HCT116 (cell line): Measurements from ENCODE around the gene LCT. TPM values are rescaled to one million over a fixed set of nuclear protein-coding genes. Genes with fewer than 3 reads are reported as not detected.

Experiments used
- ATAC-seq: fragments of 200-7000 bp; cut with Tn5 transposase; 2 replicates; pipeline ENCODE4 v1.9.1; 2020; ENCODE audit warnings: mild to moderate bottlenecking, moderate library complexity
- BruUV-seq: library from RNA; stranded (reverse); fragments of 400-500 nt; replicated peaks from 2 replicates; lab custom pipeline; 2021; lab: Mats Ljungman, UMichigan
- CTCF ChIA-PET: fragments of 300-600 bp; sonication (Branson Sonifier 250); formaldehyde crosslinking; loops from one replicate; lab custom pipeline; 2021; ENCODE audit warnings: antibody characterized with exemption; lab: Charles Lee
- POLR2A ChIA-PET: fragments of 300-600, 350-600 bp; sonication (Branson Sonifier 250); formaldehyde crosslinking; loops from one replicate; lab custom pipeline; 2021; ENCODE audit warnings: antibody characterized with exemption; lab: Charles Lee
- RAD21 ChIA-PET, 2 experiments: fragments of 300-600 bp; sonication (Branson Sonifier 250); formaldehyde crosslinking; loops; one replicate each; lab custom pipeline; 2023; ENCODE audit warnings: low total read pairs in 2 of 2; ENCODE audit not compliant: uncharacterized antibody in 2 of 2, unreplicated experiment in 2 of 2, low non-redundant PET in 1 of 2; lab: Charles Lee
- DNase-seq: peaks from one replicate; pipeline ENCODE4 v3.0.0-alpha.2; 2010; ENCODE audit warnings: low read depth, low spot score
- H2AFZ ChIP-seq: fragments of 200-600 bp; shearing (Covaris generic), sonication (generic); 2 replicates; pipeline ENCODE4 v1.6.1; 2017; ENCODE audit warnings: low read depth, mixed run types, mixed read lengths, antibody characterized with exemption, low read length; ENCODE audit not compliant: poor library complexity, severe bottlenecking
- H3K27ac ChIP-seq: 2 replicates; pipeline ENCODE4 v1.5.1; 2012; ENCODE audit warnings: low read depth, low read length
- H3K27me3 ChIP-seq: fragments of 200-600 bp; sonication (generic); 2 replicates; pipeline ENCODE4 v1.6.1; 2016; ENCODE audit warnings: mixed run types, low read length, mixed read lengths; ENCODE audit not compliant: insufficient read depth
- H3K36me3 ChIP-seq, 2 experiments: fragments of 200-500 bp in 1 of 2; fragments of 200-600 bp in 1 of 2; sonication (Bioruptor generic) in 1 of 2; sonication (generic) in 1 of 2; 2 replicates each; pipeline versions ENCODE4 v1.5.1 to v1.6.1; 2014 to 2016; ENCODE audit warnings: low read length in 2 of 2, inconsistent platforms in 1 of 2, mixed read lengths in 1 of 2, mixed run types in 1 of 2; ENCODE audit not compliant: insufficient read depth in 2 of 2, control insufficient read depth in 1 of 2
- H3K4me1 ChIP-seq, 2 experiments: fragments of 200-600 bp in 1 of 2; sonication (generic) in 1 of 2; 2 replicates each; pipeline versions ENCODE4 v1.5.1 to v1.6.1; 2012 to 2017; ENCODE audit warnings: low read length in 2 of 2, inconsistent platforms in 1 of 2, mild to moderate bottlenecking in 1 of 2, mixed read lengths in 1 of 2, mixed run types in 1 of 2, moderate library complexity in 1 of 2; ENCODE audit not compliant: insufficient read depth in 2 of 2, control insufficient read depth in 1 of 2
- H3K4me2 ChIP-seq: fragments of 200-600 bp; sonication (generic); 2 replicates; pipeline ENCODE4 v1.6.1; 2017; ENCODE audit warnings: mixed run types, low read length, mixed read lengths
- H3K4me3 ChIP-seq, 2 experiments: fragments of 200-600 bp in 1 of 2; sonication (generic) in 1 of 2; replicated peaks in 1 of 2; 2 replicates each; pipeline ENCODE4 v1.5.1; 2011 to 2016; ENCODE audit warnings: low read length in 2 of 2, control low read depth in 1 of 2, low read depth in 1 of 2, mild to moderate bottlenecking in 1 of 2, mixed read lengths in 1 of 2, mixed run types in 1 of 2
- H3K79me2 ChIP-seq: fragments of 200-600 bp; sonication (generic); 2 replicates; pipeline ENCODE4 v1.6.1; 2017; ENCODE audit warnings: mild to moderate bottlenecking, mixed run types, low read length, moderate library complexity, mixed read lengths; ENCODE audit not compliant: insufficient read depth
- H3K9ac ChIP-seq: fragments of 200-600 bp; sonication (generic); 2 replicates; pipeline ENCODE4 v1.6.1; 2016; ENCODE audit warnings: low read length, mixed read lengths
- H3K9me2 ChIP-seq: fragments of 200-600 bp; sonication (generic), shearing (Covaris generic); 2 replicates; pipeline ENCODE4 v1.6.1; 2017; ENCODE audit warnings: mixed run types, mild to moderate bottlenecking, moderate library complexity; ENCODE audit not compliant: insufficient read depth
- H3K9me3 ChIP-seq, 2 experiments: fragments of 200-500 bp in 1 of 2; fragments of 200-600 bp in 1 of 2; sonication (Bioruptor generic) in 1 of 2; sonication (generic) in 1 of 2; 2 replicates each; pipeline ENCODE4 v1.6.1; 2014 to 2017; ENCODE audit warnings: low read length in 2 of 2, mixed read lengths in 2 of 2, inconsistent platforms in 1 of 2, low read depth in 1 of 2, mild to moderate bottlenecking in 1 of 2, mixed run types in 1 of 2, moderate library complexity in 1 of 2; ENCODE audit not compliant: control insufficient read depth in 1 of 2, insufficient read depth in 1 of 2
- H4K20me1 ChIP-seq: fragments of 200-600 bp; sonication (generic), shearing (Covaris generic); 2 replicates; pipeline ENCODE4 v1.6.1; 2017; ENCODE audit warnings: mixed run types, mild to moderate bottlenecking, moderate library complexity; ENCODE audit not compliant: insufficient read depth
- EGR1 ChIP-seq: IDR thresholded peaks from 2 replicates; pipeline ENCODE4 v1.6.1; 2012; ENCODE audit warnings: low read depth
- EZH2phosphoT487 ChIP-seq: fragments of 200-600 bp; IDR thresholded peaks from 2 replicates; pipeline ENCODE4 v1.6.1; 2018; ENCODE audit warnings: antibody characterized with exemption, borderline replicate concordance
- FOSL1 ChIP-seq: IDR thresholded peaks from 2 replicates; pipeline ENCODE4 v1.6.1; 2012; ENCODE audit warnings: low read depth
- JUND ChIP-seq: IDR thresholded peaks from 2 replicates; pipeline ENCODE4 v1.6.1; 2012
- POLR2A ChIP-seq: IDR thresholded peaks from 2 replicates; pipeline ENCODE4 v1.7.0; 2011; ENCODE audit warnings: borderline replicate concordance; ENCODE audit not compliant: insufficient read depth, insufficient read length; ENCODE audit errors: extremely low read depth
- SIN3A ChIP-seq: IDR thresholded peaks from 2 replicates; pipeline ENCODE4 v1.6.1; 2012; ENCODE audit warnings: low read depth
- YY1 ChIP-seq: IDR thresholded peaks from 2 replicates; pipeline ENCODE4 v1.6.1; 2011; ENCODE audit warnings: low read length, low read depth, moderate library complexity, mild to moderate bottlenecking; ENCODE audit not compliant: insufficient replicate concordance; ENCODE audit errors: extremely low read depth
- ZBTB33 ChIP-seq: IDR thresholded peaks from 2 replicates; pipeline ENCODE4 v1.6.1; 2011; ENCODE audit warnings: mild to moderate bottlenecking, low read length, moderate library complexity; ENCODE audit not compliant: insufficient replicate concordance; ENCODE audit errors: extremely low read depth
- intact Hi-C: fragments of 100-400 bp; cut with micrococcal nuclease; formaldehyde crosslinking; loops from 2 replicates; pipeline ENCODE4 v1.10.0; 2022
- total RNA-seq: library from RNA; stranded (reverse); gene quantifications from one replicate; pipeline ENCODE4 v1.2.1, GENCODE V29; 2021; ENCODE audit not compliant: unreplicated experiment

Gene LCT
- total RNA-seq, 1 experiment from 2014 or later = 0.12 TPM

- Histone ChIP-seq H3K4me2 (no peak overlapping the region), H3K36me3 (no peaks in the 10 kb centered on the region), H3K27ac (no peak overlapping the region), H3K27me3 (no peaks in the 10 kb centered on the region), H3K4me3 (no peak overlapping the region), H3K9ac (no peak overlapping the region), H3K9me3 (no peaks in the 10 kb centered on the region), H3K9me2 (no peaks in the 10 kb centered on the region)
- ChIA-PET POLR2A (no interaction called here), CTCF (no interaction called here)
- no TSS peak for BruUV-seq
- no peak for ATAC-seq
- TF ChIP-seq YY1 = no peak
- TF ChIP-seq JUND = no peak
- no peak for TF ChIP-seq EZH2phosphoT487
- TF ChIP-seq EGR1 = no peak
- no peak for TF ChIP-seq FOSL1
- TF ChIP-seq ZBTB33 = no peak
- TF ChIP-seq, all 23 proteins: peak for 0
- Histone ChIP-seq H2AFZ (no peak overlapping the region), H3K79me2 (no peaks in the 10 kb centered on the region), H3K4me1 (no peaks in the 10 kb centered on the region), H4K20me1 (no peaks in the 10 kb centered on the region)
- RAD21 ChIA-PET = no interaction called here
- DNase-seq = no peak
- intact Hi-C loops = no loop called here
Measured at GRCh38 chr2:135829378-135830135, 7.4 kb downstream of the LCT start.

GRCh38 chr2:135826544-135826943, 10.4 kb downstream of the LCT start:
- RAD21 ChIA-PET = interaction anchor here in 1 of 2 experiments (0.7 kb wide), 1 partner anchor 631 kb away, joined by 5 read pairs; no protein-coding TSS in a partner anchor
- H3K79me2 ChIP-seq = no peaks in the 10 kb centered on the region
- CTCF ChIA-PET = no interaction called here
- no peaks in the 10 kb centered on the region for H3K9me3 ChIP-seq
- no peaks in the 10 kb centered on the region for H3K4me1 ChIP-seq
- ATAC-seq (no peak), DNase-seq (no peak)
- no peak overlapping the region for H3K4me2 ChIP-seq
- H3K9me2 ChIP-seq = no peaks in the 10 kb centered on the region
- H3K27ac ChIP-seq = no peak overlapping the region
- no peaks in the 10 kb centered on the region for H3K27me3 ChIP-seq
- H3K36me3 ChIP-seq = no peaks in the 10 kb centered on the region
- TF ChIP-seq POLR2A (no peak), SIN3A (no peak)
- no peak overlapping the region for H3K9ac ChIP-seq
- no TSS peak for BruUV-seq
- H4K20me1 ChIP-seq = no peaks in the 10 kb centered on the region
- no peak overlapping the region for H2AFZ ChIP-seq
- intact Hi-C loops = no loop called here
- POLR2A ChIA-PET = no interaction called here
- no peak overlapping the region for H3K4me3 ChIP-seq
